Measurements from ENCODE around the gene EGFL7.

GRCh38 chr9:136684799-136685198 lies 22.1 kb downstream of the EGFL7 start:
- TF ChIP-seq CTCF (IDR thresholded peaks at IDR 0.05) (no peak), ZFX (IDR thresholded peaks at IDR 0.05; ENCODE audit: borderline replicate concordance) (no peak)

Data from 22Rv1 (cell line).